NOMO-1 (cell line): ENCODE results near the gene ALK.
A peak's percentile ranks its signal among the peaks of the same experiment; 100 is the strongest.

ENCODE experiments used
- DNase-seq, 2 experiments: peaks; one replicate each; lab custom pipeline; 2025; ENCODE audit not compliant: unreplicated experiment in 2 of 2; lab: John Stamatoyannopoulos, UW

The ALK gene

GRCh38 chr2:29583548-29584156 lies 337.7 kb downstream of the ALK start:
- no peak for DNase-seq

DNA sequence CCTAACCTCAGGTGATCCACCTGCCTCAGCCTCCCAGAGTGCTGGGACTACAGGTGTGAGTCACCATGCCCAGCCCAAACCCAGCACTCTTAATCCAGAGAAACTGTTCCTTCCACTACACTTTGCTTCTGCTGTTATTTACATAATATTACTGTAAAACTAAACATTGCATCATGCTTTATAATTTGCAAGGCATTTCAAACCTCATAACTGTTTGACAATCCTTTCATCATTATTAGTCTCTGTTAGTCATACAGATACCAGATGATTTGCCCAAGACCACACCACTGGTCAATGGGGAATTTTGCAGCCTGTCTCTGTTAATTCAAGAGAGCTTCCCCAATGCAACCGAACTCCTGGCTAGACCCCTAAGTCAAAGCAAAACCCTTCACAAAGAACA lies 338.3 kb downstream of the ALK start:
- DNase-seq: no peak

GRCh38 chr2:29582062-29582461 lies 339.3 kb downstream of the ALK start:
- DNase-seq: no peak

DNA sequence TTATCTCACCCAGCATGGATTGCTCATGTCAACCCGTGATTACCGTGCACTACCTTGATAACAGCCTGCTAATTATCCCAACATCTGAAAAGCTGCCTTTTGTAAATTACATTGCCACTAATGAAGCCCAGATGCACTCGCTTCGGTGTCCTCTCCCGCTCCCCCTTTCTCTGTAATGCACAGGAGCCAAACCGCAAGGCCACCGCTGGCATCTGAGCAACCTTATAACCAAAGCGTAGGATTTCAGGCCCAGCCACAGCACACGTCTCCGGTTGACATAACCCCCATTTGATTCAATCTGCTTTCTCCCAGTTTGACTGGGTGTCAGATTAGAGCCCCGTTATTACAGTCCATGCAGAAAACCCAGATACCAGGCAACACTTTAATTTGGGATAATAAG lies 341.2 kb downstream of the ALK start:
- DNase-seq: no peak

DNA sequence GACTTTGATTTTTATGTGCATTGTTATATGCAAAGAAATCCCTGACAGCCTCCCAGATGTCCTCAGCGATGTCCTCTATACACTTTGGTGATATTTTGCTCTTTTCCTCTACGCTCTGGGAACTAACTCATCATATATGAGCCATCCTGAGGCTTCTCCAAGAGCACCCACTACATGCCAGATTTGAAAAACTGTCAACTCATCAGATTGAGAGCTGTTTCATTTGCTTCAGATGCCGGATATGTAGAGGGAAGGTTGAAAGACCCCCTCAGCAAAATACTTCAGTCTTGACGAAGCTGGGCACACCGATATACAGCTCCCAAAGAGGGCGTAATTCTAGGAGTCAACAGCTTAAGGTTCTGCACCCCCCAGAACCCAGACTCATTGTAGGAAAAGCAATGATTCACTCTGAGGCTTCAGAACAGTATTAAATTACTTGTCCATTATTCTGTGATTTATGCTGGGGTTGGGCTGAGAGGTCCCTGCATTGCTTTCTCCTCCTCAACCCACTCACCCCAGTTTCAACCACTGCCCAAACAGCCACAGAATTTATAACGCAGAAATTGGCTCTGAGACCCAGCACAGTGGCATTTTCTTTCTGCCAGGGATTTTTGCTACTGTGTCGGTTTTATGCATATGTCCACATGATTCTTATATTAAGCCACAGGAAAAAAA lies 341.8 kb downstream of the ALK start:
- no peak for DNase-seq

DNA sequence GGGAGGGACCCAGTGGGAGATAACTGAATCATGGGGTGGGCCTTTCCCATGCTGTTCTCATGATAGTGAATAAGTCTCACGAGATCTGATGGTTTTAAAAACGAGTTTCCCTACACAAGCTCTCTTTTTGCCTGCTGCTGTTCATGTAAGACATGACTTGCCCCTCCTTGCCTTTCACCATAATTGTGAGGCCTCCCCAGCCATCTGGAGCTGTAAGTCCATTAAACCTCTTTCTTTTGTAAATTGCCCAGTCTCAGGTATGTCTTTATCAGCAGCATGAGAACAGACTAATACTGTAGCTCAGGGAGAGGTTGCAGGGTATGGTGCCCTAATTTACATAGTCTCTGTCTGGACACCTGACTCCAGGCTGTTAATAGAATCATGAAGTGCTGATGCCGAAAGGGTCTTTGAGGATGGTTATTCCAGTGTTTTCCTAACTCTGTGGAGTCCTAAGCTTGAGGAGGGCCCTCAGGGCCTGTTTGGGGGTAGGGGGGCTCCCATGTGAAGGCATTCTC lies 343.2 kb downstream of the ALK start:
- no peak for DNase-seq

DNA sequence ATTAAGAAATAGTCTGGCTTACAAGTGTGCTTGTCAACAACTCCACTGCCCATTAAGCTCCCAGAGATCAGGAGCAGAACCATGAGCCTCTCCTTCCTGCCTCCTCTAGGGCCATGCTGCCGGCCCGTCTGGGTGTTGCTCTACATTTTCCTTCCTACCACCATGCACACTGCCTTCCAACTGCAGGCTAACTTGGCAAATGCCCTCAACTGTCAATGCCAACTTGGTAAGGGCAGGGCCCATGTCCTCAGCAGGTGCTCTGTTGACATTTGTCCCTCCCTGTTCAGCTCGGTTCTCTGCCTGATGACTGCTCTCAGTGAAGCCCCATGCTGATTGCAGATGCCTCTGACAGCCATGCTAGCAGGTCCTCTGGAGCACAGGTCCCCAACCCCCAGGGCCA lies 345.2 kb downstream of the ALK start:
- DNase-seq: no peak

DNA sequence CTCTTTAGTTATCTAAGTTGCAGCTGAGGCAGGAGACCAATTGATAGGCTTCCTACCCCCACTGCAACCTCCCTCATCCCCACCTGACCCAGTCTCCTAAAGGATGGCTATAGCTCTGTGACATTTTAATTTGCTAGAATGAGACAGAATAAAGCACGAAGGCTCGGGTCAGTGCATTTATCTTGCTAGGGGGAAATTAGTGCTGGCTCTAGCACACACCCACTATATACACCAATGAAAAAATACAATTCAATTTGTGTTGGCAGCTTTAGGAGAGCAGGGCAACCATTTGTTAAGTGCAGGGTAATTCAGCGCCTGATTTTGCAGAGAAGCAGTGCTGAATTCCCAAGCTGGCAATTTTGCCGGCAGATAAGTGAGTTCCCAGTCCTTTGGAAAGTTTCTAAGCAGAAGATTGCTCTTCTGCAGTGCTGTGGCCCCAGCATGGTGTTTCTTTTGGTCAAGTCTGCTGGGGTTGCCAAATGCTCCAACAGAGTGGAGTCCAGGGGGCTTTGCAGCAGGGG lies 346.0 kb downstream of the ALK start:
- DNase-seq: no peak

DNA sequence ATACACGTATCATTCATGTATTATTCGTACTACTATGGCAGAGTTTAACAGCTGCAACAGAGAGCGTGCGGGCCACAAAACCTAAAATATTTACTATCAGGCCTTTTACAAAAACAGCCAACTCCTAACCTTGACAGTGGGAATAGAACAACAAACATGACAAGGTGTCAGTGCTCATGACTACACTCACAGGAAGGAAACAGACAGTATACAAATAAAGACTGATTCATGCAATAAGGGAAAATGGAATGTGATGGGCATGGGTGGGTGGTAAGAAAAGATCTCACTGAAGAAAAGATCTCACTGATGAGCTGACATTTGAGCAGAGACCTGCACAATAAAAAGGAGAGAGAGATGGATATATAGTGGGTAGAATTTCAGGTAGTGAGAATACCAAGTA lies 347.8 kb downstream of the ALK start:
- no peak for DNase-seq

DNA sequence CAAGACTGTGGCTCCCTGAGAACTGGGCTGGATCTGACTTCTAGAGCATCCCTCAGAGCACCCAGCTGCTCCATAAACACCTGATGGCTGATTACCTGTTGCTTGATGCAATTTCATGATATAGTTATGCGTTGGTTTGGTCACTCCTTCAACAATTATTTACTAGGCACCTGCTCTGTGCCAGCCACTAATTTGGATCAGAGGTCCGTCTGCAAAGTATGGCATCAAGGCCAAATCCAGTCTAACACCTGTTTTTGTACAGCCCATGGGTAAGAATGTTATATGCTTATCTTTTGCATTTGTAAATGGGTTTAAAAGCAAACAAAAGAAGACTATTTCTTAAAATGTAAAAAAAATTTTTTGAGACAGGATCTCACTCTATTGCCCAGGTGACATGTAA lies 348.2 kb downstream of the ALK start:
- DNase-seq: no peak

DNA sequence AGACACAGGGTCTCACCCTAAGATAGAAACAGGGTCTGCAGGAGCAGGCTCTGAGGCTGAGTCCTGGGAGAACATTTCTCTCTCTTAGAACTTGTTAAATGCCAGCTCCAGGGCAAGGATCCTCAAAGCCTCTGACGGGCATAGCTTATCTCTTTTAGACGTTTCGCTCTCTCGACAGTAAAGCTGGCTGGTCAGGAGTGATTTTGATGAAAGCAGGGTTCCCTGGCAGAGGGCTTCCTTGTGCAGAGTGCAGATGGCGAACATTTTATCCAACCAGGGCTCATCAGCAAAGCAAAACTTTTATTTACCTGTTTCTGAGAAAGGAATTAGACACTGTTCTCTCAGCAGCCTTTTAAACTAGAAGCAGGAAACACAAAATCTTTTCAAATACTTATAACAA lies 350.8 kb downstream of the ALK start:
- DNase-seq: no peak

GRCh38 chr2:29567906-29568520 lies 353.4 kb downstream of the ALK start:
- DNase-seq: no peak

DNA sequence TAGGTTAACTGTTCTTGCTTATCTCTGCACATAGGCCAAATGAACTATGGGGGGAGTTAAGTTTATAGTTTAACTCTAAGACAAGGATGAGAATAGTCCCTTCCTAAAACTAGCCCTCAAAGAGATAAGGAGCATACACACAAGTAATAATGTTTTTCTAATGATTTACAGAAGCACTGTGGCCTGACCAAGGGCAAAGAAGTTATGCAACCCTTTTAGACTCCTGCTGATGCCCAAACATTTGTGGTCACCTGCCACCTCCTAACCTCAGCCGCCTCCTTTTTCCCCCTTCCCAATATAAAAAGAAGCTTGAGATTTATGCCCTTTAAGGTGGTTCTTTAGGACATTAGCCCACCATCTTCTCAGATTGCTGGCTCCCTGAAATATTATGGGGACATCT lies 357.7 kb downstream of the ALK start:
- no peak for DNase-seq

GRCh38 chr2:29562896-29563295 lies 358.5 kb downstream of the ALK start:
- no peak for DNase-seq

- no peak for DNase-seq
Measured at GRCh38 chr2:29562319-29562718, 359.1 kb downstream of the ALK start.

DNA sequence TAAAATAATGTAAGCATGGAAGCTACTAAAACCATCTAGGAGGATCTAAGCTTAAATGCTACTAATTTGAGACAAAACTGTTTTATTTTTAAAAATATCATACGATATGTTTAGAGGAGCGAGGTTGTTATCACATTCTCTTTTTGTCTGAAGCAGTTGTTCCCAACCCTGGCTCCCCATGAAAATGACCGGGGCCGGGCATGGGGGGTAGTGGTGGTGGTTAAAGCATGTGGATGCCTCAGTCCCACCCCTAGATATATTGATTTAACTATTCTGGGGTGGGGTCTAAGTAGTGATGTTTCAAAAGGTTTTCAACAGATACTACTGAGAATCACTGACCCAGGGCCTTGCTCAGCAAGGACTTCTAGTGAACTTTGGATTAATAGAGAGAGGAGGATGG lies 359.8 kb downstream of the ALK start:
- DNase-seq: no peak

DNA sequence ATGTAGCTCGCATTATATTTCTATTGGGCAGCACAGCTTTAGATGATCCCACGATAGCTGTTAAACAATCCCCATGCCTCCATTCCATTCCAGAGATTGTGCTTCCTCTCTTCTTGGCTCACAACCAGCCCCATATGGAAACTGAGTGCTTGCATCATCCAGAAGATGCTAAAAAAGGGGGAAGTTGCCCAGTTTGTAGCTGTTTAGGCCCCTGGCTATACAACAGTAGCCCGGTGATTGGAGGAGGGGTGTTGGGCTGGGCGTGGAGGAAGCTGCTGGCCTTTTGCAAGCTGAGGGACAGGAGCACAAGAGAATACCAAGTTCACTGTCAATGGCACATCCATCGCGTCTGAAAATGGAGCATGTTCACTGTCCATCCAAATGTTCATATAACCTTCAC lies 360.2 kb downstream of the ALK start:
- DNase-seq: peak in 1 of 2 experiments; percentile 5

DNA sequence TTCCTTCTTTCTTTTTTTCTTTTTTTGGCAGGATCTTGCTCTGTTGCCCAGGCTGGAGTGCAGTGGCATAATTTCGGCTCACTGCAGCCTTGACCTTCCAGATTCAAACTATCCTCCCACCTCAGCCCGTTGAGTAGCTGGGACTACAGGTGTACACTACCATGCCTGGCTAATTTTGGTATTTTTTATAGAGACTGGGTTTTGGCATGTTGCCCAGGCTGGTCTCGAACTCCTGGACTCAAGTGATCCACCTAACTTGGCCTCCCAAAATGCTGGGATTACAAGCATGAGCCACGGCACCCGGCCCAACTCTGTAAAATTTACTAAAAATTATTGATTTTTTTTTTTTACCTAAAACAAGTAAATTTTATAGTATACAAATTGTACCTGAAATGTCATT lies 360.8 kb downstream of the ALK start:
- DNase-seq: no peak

GRCh38 chr2:29560030-29560429 lies 361.4 kb downstream of the ALK start:
- no peak for DNase-seq

DNA sequence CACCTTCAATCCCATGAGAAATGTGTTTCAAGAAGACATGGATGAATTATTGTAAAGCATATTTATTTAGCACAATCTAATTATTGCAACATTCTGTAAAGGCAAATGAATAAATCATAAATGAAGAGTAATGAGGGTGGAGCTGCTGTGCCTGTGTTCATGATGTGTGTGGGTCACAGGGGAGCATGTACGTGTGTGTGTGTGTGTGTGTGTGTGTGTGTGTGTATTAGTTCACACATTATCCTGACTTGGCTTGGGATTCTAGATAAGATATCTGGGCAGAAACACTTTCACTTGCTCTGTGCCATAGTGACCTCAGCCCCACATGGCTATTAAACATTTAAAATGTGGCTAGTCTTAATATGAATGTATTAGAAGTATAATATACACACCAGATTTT lies 361.8 kb downstream of the ALK start:
- DNase-seq: no peak

DNA sequence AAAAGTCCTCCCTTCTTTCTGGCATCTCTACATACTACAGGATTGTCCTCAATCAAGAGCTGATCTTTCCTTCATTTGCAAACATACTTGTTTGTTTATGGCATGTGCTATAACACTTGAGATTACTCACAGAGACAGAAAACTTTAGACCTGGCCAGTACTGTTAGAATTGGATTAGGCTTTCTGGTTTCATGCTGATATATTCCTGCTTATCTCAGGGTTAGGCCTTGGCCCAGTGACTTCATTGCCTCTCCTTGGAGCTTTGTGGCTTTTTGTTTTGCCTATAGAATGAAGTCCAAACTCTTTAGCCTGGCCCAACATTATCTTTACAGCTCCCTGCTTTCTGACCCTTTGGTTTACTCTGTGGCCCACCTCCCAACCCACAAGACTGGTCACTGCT lies 363.3 kb downstream of the ALK start:
- DNase-seq: no peak

DNA sequence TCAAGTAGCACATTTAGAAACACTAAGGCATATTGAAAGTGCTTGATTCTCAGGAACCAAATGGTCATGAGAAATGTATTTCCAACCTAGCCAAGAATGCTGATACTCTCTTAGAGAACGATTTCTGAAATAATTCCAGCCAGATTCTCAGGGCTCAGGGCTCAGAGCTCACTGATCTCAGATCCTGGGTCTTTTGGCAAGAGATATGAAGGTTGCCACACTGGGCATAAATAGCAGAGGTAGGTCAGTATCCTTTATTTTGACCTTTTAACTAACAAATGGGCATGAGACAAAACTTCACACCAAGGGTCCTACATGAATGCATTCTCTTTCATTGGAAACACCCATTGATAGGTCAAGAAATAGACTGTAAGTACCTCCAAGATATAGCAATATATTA lies 364.1 kb downstream of the ALK start:
- no peak for DNase-seq
